NCI-H2196 (cell line): ENCODE measurements around the gene ABCA4.

Source experiments
- DNase-seq: peaks from one replicate; lab custom pipeline; 2025; ENCODE audit not compliant: unreplicated experiment; lab: John Stamatoyannopoulos, UW

The ABCA4 gene

GRCh38 chr1:94105581-94105952 lies 15.4 kb downstream of the ABCA4 start:
- DNase-seq = no peak

DNA sequence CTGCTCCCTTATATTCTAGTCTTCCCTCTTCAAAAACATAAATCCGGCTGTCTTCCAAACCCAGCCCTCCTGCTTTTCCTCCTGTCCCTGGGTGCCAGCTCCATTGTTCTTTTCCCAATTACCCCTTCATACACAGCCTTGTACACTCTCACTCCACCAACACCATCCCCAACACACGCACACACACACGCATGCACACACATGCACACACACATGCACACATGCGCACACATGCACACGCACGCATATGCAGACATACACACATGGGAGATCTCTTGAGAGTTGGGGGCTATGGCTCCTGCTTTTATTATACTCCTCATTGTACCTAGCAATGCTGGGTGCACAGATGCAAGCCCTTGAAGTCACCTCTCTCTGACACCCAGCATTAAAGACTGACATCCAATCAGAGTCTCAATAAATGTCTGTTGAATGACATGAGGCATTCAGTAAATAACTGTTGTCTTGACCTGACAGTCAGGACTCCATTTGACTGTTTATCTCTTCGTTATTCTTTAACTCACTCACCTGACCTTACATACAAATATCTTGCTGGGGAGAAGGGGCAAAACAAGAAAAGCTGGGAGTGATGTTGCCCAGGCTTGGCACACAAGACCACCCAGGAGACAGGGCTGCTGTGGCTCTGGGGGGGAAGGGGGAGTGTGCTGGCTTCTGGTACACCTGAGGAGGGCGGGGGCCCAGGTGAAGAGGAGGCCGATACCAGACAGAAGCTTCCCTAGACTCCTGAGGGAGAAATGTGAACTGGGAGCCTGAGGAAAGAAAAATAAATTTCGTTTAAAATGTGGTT lies 16.0 kb downstream of the ABCA4 start:
- DNase-seq = no peak

DNA sequence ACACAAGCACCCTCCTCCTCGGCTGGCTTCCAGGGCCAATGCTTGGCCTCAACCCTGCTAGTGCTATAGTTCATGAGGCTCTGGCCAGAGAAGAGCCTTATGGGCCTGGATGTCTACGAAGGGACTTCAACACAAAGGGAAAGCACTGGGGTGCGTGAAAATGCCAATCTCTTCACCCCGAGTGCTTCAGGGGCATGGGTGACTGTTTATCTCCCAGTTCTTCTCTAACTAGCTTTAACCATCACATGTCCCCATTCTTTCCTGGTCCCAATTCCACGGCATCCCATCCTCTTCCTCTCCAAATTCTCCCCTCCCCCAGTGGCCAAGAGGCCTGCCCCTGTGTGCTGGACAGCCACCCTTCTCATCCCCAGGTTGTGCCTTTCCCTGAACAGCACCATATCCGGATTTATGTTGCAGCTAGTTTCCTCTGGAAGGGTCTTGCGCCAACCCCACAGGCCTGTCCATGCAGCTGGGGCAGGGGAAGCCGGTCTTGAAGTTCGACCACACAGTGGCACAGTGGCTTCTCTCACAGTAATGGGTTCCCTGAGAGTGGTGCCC lies 16.7 kb downstream of the ABCA4 start:
- no peak for DNase-seq

DNA sequence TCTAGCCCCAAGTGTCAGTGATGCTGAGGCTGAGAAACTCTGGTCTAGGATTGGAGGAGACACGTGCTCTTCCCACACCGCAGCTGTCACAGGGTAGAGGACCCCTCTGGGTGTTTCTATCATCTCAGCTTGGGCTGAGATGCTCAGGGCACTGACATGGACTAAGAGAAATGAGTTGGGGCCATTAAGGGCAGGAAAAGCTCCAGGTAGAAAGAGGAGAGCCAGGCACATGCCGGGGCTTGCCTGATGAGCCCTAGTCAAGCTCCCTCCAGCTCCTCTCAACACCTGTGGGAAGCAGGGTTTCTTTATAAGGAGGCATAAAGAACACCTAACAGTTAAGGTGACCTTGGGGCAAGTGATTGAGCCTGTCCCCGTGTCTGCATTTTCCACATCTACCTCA lies 17.3 kb downstream of the ABCA4 start:
- no peak for DNase-seq

- DNase-seq = peak; percentile 29
Observed at GRCh38 chr1:94101613-94102525, 19.1 kb downstream of the ABCA4 start.

DNA sequence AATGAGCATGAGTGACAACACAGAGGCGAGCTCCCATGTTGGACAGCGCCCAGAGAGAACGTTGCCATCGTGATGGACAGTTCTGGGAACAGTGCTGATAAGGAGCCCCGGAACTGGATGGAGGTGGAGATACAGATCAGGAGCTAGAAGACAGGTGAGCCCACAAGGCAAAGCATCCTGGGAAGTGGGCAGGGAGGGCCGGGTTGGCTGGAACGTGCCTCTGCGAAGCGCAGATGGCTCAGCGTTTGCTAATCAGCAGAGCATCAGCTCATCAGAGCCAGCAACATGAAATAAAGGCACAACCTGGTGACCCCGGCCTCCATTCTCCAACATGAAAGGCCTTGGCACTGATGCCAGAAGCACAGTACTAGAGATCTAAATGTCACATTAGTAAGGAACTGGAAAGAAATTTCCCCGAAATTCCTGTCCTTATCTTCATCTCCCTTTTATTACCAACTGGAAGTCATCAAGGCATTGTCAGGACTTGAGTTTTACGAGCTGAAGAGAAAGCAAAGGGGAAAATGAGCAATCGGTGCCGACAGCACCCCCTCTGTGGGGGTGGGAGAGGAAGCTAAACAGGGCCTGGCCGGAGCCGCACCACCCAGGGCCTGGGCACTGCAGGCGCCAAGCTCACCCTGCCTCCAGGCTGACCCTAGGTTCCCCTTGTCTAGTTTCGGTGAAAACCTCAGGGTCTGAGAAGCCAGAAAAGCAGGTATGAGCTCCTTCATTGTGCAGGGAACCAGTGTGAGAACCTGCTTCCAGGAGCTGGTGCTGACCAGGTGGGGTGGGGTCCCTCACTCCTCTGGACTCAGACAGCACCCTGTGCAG lies 19.9 kb downstream of the ABCA4 start:
- no peak for DNase-seq

GRCh38 chr1:94100129-94100784 lies 20.7 kb downstream of the ABCA4 start:
- DNase-seq = no peak

DNA sequence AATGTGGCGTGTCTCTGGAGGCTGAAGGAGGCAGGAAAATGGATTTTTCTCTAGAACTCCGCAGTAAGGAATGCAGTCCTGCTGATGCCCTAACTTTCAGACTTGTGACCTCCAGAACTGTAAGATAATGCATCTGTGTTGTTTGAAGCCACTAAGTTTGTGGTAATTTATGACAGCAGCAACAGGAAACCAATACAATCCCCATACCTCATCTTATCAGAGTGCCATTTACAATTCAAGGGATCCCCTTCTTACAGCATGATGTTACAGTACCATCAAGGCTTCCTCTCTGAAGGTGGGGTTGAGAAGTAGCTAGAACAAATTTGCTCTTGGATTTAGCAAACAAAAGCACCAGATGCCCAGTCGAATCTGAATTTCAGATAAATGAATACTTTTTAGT lies 21.6 kb downstream of the ABCA4 start:
- DNase-seq = no peak

GRCh38 chr1:94098585-94099111 lies 22.3 kb downstream of the ABCA4 start:
- DNase-seq = no peak

- DNase-seq = no peak
Observed at GRCh38 chr1:94096797-94097549, 24.0 kb downstream of the ABCA4 start.

DNA sequence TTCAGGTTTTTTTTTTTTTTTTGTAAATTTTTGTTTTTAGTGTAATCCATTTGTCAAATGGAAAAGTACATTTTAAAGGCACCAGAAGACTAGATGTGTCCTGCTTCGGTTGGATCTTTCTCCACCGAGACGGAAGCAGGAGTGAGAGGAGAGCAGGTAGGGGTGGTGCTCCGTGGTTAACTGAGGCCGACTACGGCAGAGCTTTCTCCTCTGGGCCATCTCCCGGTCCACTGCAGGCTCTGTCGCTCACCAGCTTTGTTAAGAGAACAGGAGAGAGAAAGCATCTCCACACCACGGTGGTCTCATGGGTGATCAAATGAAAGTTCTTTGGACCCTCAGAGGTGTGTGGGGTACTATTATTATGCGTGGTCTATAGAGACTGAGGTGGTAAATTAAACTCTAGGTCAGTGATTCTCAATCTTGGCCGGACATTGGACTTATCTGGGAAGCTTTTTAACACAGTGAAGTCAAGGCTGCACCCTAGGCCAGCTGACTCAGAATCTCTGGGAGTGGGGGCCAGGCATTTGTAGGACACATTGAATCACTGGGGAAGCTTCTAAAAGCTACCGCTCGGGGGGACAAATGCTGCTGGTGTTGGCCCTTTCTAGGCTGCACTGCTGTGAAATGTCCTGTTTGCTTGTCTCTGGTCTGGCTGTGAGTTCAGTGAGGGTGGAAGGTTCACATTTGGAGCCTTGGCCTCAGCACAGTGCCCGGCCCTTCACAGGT lies 25.0 kb downstream of the ABCA4 start:
- no peak for DNase-seq

DNA sequence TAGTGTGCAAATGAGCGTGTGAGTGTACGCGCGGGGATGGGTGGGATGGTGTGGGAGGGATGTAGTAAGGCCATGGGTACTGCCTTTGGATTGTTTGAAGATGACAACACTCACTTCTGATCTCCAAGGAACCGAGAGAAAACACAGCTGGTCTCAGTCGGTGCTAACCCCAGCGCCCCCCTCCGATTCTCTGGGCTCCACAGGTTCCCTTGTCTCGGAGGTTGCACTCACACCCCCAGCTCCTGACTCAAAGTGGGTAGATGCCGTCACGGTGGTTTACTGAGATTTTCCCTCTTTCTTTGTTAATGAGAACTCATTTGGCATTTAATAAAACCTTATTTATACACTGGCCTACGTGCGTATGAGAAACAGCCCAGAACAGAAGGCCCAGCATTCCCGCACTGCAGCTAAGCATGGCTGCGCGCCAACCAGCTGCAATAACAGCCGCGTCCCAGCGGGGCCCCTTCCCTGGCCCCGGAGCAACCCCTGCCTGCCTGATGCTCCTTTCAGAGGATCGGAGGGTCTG lies 25.8 kb downstream of the ABCA4 start:
- DNase-seq = no peak

DNA sequence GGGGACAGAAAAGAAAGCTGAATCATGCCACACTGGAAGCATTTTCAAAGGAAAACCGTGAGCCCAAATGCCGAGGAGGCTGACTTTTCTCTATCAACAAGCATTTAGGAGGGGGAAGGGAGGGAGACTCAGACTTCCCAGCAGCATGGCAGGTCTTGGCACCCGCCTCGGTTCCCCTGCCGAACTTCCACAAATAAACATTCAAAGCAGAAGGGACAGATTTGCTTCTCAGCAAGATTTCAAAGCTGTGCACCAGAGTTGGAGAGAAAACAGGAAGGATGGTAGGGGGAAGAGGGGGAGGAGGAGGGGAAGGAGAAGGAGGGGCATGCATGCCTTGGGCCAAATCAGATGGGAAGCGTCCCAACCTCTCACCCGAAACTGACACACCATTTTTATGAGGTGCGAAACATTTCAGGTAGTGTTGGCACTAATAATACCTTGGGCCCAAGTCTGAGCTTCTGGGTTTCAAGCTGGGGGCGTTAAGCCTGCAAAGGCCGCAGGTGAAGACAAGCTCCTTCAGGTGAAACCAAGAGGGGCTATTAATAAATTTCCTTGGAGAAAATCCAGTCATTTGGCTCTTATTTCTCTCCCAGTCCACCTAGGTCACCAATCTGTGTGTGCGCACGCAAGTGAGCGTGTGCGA lies 26.4 kb downstream of the ABCA4 start:
- no peak for DNase-seq

DNA sequence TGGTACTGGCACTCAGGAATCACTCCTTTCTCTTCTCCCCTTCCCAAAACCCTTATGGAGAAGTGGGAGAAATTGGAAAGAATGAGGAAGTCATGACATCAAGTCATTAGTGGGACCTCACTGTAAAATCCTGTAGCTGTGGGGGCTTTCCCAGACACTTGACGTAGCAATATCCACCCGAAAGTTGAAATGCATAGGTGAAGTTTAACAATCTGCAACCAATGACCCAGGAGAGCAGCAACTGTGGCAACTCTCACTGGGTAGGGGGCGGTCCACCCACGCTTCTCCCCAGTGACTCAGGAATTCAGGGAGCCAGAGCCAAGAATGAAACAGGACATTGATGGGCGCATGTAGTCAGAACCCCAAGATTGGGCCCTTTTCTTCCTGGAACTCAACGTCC lies 27.0 kb downstream of the ABCA4 start:
- DNase-seq = no peak

- no peak for DNase-seq
Observed at GRCh38 chr1:94093396-94093795, 27.6 kb downstream of the ABCA4 start.

- no peak for DNase-seq
Observed at GRCh38 chr1:94092210-94092613, 28.7 kb downstream of the ABCA4 start.

- no peak for DNase-seq
Observed at GRCh38 chr1:94090761-94091160, 30.2 kb downstream of the ABCA4 start.

DNA sequence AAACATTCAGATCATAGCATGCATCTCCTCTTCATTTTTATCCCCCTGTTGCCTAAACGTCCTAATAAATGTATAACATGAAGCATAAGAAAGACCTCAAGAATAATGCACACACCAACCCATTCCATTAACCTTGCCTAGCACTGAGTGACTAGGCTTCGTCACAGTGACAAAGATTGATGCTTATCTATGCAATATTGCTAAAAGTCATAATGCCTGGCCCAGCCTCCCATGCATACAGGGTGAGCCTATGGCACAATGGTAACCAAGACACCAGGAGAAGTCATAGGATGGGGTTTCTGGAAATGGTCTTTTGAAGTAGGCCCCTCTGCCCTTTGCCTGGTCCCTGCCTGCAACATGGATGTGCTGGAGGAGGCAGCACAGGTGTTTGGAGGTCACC lies 33.8 kb downstream of the ABCA4 start:
- no peak for DNase-seq
